Liver (tissue), 3 donors: Measurements from ENCODE around the gene GSAP.

Experiments
- EGR1 ChIP-seq, 2 donors: IDR thresholded peaks; 2 replicates each; pipeline ENCODE4 v1.6.1; 2016 to 2018; ENCODE audit warnings: antibody characterized with exemption in 2 of 2, low read depth in 2 of 2
- FOXA1 ChIP-seq: IDR thresholded peaks from 2 replicates; pipeline ENCODE4 v1.6.1; 2016; ENCODE audit warnings: antibody characterized with exemption
- FOXA2 ChIP-seq: IDR thresholded peaks from 2 replicates; pipeline ENCODE4 v1.6.1; 2016; ENCODE audit warnings: antibody characterized with exemption
- GABPA ChIP-seq, 2 donors: IDR thresholded peaks in 1 of 2; conservative IDR thresholded peaks in 1 of 2; 2 replicates each; pipeline ENCODE4 v1.6.1; 2016; ENCODE audit warnings: antibody characterized with exemption in 2 of 2, mild to moderate bottlenecking in 1 of 2, moderate library complexity in 1 of 2
- RAD21 ChIP-seq, 2 donors: IDR thresholded peaks; 2 replicates each; pipeline ENCODE4 v1.6.1; 2016; ENCODE audit warnings: antibody characterized with exemption in 2 of 2, mild to moderate bottlenecking in 2 of 2
- YY1 ChIP-seq: IDR thresholded peaks from 2 replicates; pipeline ENCODE4 v1.6.1; 2016; ENCODE audit warnings: antibody characterized with exemption, mild to moderate bottlenecking
- TF ChIP-seq, protein P1 (sequence below): fragments of 150-350 bp; IDR thresholded peaks from 2 replicates; pipeline ENCODE4 v1.5.1; 2017; ENCODE audit warnings: improper control_type of control experiment, low read depth, low read length; ENCODE audit not compliant: missing input control
- TF ChIP-seq, protein P2 (sequence below): IDR thresholded peaks from 2 replicates; pipeline ENCODE4 v1.6.1; 2016; ENCODE audit warnings: antibody characterized with exemption
- TF ChIP-seq, protein P3 (sequence below): IDR thresholded peaks from 2 replicates; pipeline ENCODE4 v1.6.1; 2016; ENCODE audit warnings: antibody characterized with exemption, mild to moderate bottlenecking
- TF ChIP-seq, protein P4 (sequence below): IDR thresholded peaks from 2 replicates; pipeline ENCODE4 v1.6.1; 2016; ENCODE audit warnings: antibody characterized with exemption
- donor health status: healthy.
- donor health status: healthy.

DNA sequence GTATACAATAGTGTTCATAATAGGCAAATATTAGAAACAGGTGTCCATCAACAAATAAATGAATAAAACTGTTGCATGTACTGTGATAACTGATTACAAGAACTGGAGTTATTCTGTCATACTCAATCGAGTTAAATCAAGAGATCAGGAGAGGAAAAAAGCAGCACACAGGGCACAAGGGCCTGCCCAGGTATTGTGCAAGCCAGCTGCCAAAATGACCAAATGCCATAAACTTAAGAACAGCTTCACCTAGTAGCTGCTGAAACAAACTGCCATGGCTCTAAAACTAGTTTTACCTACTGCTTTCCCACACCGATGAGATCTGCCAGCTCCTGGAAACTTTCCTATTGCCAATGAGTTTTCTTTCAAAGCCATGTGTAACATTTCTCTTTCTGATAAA is 12.2 kb downstream of the GSAP start:
- TF ChIP-seq, protein P1, sequence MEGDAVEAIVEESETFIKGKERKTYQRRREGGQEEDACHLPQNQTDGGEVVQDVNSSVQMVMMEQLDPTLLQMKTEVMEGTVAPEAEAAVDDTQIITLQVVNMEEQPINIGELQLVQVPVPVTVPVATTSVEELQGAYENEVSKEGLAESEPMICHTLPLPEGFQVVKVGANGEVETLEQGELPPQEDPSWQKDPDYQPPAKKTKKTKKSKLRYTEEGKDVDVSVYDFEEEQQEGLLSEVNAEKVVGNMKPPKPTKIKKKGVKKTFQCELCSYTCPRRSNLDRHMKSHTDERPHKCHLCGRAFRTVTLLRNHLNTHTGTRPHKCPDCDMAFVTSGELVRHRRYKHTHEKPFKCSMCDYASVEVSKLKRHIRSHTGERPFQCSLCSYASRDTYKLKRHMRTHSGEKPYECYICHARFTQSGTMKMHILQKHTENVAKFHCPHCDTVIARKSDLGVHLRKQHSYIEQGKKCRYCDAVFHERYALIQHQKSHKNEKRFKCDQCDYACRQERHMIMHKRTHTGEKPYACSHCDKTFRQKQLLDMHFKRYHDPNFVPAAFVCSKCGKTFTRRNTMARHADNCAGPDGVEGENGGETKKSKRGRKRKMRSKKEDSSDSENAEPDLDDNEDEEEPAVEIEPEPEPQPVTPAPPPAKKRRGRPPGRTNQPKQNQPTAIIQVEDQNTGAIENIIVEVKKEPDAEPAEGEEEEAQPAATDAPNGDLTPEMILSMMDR: no peak
- TF ChIP-seq YY1 (no peak), GABPA (IDR thresholded peaks at IDR 0.05 in 1 of 2, conservative IDR thresholded peaks at IDR 0.05 in 1 of 2) (no peak), FOXA1 (no peak), RAD21 (IDR thresholded peaks at IDR 0.05) (peak in 1 of 2 donors; percentile 50), EGR1 (IDR thresholded peaks at IDR 0.05; ENCODE audit: low read depth in 2 of 2) (no peak), FOXA2 (no peak)
- TF ChIP-seq, protein P2, sequence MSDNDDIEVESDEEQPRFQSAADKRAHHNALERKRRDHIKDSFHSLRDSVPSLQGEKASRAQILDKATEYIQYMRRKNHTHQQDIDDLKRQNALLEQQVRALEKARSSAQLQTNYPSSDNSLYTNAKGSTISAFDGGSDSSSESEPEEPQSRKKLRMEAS: no peak
- TF ChIP-seq, protein P3, sequence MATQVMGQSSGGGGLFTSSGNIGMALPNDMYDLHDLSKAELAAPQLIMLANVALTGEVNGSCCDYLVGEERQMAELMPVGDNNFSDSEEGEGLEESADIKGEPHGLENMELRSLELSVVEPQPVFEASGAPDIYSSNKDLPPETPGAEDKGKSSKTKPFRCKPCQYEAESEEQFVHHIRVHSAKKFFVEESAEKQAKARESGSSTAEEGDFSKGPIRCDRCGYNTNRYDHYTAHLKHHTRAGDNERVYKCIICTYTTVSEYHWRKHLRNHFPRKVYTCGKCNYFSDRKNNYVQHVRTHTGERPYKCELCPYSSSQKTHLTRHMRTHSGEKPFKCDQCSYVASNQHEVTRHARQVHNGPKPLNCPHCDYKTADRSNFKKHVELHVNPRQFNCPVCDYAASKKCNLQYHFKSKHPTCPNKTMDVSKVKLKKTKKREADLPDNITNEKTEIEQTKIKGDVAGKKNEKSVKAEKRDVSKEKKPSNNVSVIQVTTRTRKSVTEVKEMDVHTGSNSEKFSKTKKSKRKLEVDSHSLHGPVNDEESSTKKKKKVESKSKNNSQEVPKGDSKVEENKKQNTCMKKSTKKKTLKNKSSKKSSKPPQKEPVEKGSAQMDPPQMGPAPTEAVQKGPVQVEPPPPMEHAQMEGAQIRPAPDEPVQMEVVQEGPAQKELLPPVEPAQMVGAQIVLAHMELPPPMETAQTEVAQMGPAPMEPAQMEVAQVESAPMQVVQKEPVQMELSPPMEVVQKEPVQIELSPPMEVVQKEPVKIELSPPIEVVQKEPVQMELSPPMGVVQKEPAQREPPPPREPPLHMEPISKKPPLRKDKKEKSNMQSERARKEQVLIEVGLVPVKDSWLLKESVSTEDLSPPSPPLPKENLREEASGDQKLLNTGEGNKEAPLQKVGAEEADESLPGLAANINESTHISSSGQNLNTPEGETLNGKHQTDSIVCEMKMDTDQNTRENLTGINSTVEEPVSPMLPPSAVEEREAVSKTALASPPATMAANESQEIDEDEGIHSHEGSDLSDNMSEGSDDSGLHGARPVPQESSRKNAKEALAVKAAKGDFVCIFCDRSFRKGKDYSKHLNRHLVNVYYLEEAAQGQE: peak; percentile 45
- TF ChIP-seq, protein P4, sequence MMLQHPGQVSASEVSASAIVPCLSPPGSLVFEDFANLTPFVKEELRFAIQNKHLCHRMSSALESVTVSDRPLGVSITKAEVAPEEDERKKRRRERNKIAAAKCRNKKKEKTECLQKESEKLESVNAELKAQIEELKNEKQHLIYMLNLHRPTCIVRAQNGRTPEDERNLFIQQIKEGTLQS: no peak
